Endothelial cell of umbilical vein (primary cell): Measurements from ENCODE around the gene SKI. TPM values are rescaled to one million over a fixed set of nuclear protein-coding genes. Genes with fewer than 3 reads are reported as not detected.

Source experiments
- BruUV-seq: library from RNA; stranded (reverse); fragments of 400-500 nt; replicated peaks from 2 replicates; lab custom pipeline; 2021; lab: Mats Ljungman, UMichigan
- CTCF ChIA-PET: fragments of 300-600, 350-600 bp; sonication (Branson Sonifier 250); formaldehyde crosslinking; loops from one replicate; lab custom pipeline; 2021; ENCODE audit warnings: antibody characterized with exemption, inconsistent platforms; lab: Charles Lee
- POLR2A ChIA-PET: fragments of 300-600, 350-600 bp; sonication (Branson Sonifier 250); formaldehyde crosslinking; loops from one replicate; lab custom pipeline; 2021; ENCODE audit warnings: antibody characterized with exemption, inconsistent platforms; lab: Charles Lee
- DNase-seq: peaks from one replicate; pipeline ENCODE4 v3.0.0-alpha.2; 2011; ENCODE audit warnings: low read depth, low spot score
- FAIRE-seq: peaks from 2 replicates; lab custom pipeline; 2011; peaks lifted over from hg19 to GRCh38; lab: Jason Lieb, UNC
- H2AFZ ChIP-seq: 2 replicates; pipeline ENCODE4 v1.6.0; 2012; ENCODE audit warnings: low read depth, low read length, control low read depth, inconsistent platforms
- H3K27ac ChIP-seq: 2 replicates; pipeline ENCODE4 v1.5.1; 2011; ENCODE audit warnings: low read depth, mild to moderate bottlenecking, control low read depth, low read length, moderate library complexity; ENCODE audit not compliant: insufficient read depth
- H3K27me3 ChIP-seq, 2 experiments: 2 replicates each; pipeline versions ENCODE4 v1.6.0 to v1.6.1; 2011; ENCODE audit warnings: low read length in 2 of 2, mixed read lengths in 1 of 2; ENCODE audit not compliant: control insufficient read depth in 2 of 2, insufficient read depth in 2 of 2
- H3K36me3 ChIP-seq, 2 experiments: 2 replicates in 1 of 2; 3 replicates in 1 of 2; pipeline ENCODE4 v1.5.1; 2011; ENCODE audit warnings: low read length in 2 of 2, mild to moderate bottlenecking in 1 of 2, moderate library complexity in 1 of 2; ENCODE audit not compliant: control insufficient read depth in 2 of 2, insufficient read depth in 2 of 2; ENCODE audit errors: extremely low read depth in 1 of 2
- H3K4me1 ChIP-seq: 3 replicates; pipeline ENCODE4 v1.5.1; 2011; ENCODE audit warnings: mild to moderate bottlenecking, low read length; ENCODE audit not compliant: control insufficient read depth, insufficient read depth; ENCODE audit errors: extremely low read depth
- H3K4me2 ChIP-seq: 2 replicates; pipeline ENCODE4 v1.6.1; 2011; ENCODE audit warnings: low read length, control low read depth, mixed read lengths; ENCODE audit not compliant: insufficient read depth
- H3K4me3 ChIP-seq, 3 experiments: fragments of 200-600 bp in 1 of 3; sonication (generic), shearing (Covaris generic) in 1 of 3; replicated peaks in 1 of 3; 2 replicates each; pipeline ENCODE4 v1.5.1; 2011 to 2016; ENCODE audit warnings: control low read depth in 3 of 3, low read length in 3 of 3, mild to moderate bottlenecking in 2 of 3, inconsistent platforms in 1 of 3, low read depth in 1 of 3, moderate library complexity in 1 of 3; ENCODE audit not compliant: insufficient read depth in 1 of 3
- H3K79me2 ChIP-seq: 2 replicates; pipeline ENCODE4 v1.6.0; 2012; ENCODE audit warnings: low read length, inconsistent platforms; ENCODE audit not compliant: control insufficient read depth, insufficient read depth
- H3K9ac ChIP-seq: replicated peaks from 2 replicates; pipeline ENCODE3; 2011; ENCODE audit warnings: low read length, control low read depth; ENCODE audit not compliant: insufficient read depth; ENCODE audit errors: extremely low read depth
- H3K9me1 ChIP-seq: replicated peaks from 3 replicates; pipeline ENCODE4 v1.6.0; 2011; ENCODE audit warnings: mild to moderate bottlenecking, low read length; ENCODE audit not compliant: control insufficient read depth, insufficient read depth; ENCODE audit errors: extremely low read depth
- H3K9me3 ChIP-seq: replicated peaks from 2 replicates; pipeline ENCODE4 v1.5.1; 2012; ENCODE audit warnings: low read length, inconsistent platforms; ENCODE audit not compliant: control insufficient read depth, insufficient read depth
- H4K20me1 ChIP-seq: replicated peaks from 2 replicates; pipeline ENCODE3; 2011; ENCODE audit warnings: mild to moderate bottlenecking, low read length; ENCODE audit not compliant: control insufficient read depth, insufficient read depth; ENCODE audit errors: extremely low read depth
- EZH2 ChIP-seq: IDR thresholded peaks from 2 replicates; pipeline ENCODE4 v1.6.1; 2012; ENCODE audit warnings: borderline replicate concordance, low read depth, mild to moderate bottlenecking, moderate library complexity, low read length, inconsistent platforms; ENCODE audit not compliant: severe bottlenecking
- FOS ChIP-seq: IDR thresholded peaks from 2 replicates; pipeline ENCODE4 v1.6.1; 2011; ENCODE audit warnings: mild to moderate bottlenecking, low read length, moderate library complexity, borderline replicate concordance; ENCODE audit not compliant: insufficient read depth
- GATA2 ChIP-seq: IDR thresholded peaks from 2 replicates; pipeline ENCODE4 v1.7.0; 2011; ENCODE audit warnings: low read depth, mild to moderate bottlenecking, moderate library complexity, mixed read lengths, low read length; ENCODE audit not compliant: insufficient read length, insufficient read depth
- JUN ChIP-seq: IDR thresholded peaks from 2 replicates; pipeline ENCODE4 v1.6.1; 2011; ENCODE audit warnings: borderline replicate concordance, low read depth; ENCODE audit not compliant: insufficient read length, insufficient read depth
- MYC ChIP-seq: IDR thresholded peaks from one replicate; pipeline ENCODE4 v1.6.1; 2011; ENCODE audit warnings: mild to moderate bottlenecking, low read depth, low read length
- POLR2A ChIP-seq: IDR thresholded peaks from 2 replicates; pipeline ENCODE4 v1.6.1; 2012; ENCODE audit warnings: low read depth, mild to moderate bottlenecking, control low read depth, low read length
- POLR2AphosphoS5 ChIP-seq: IDR thresholded peaks from 2 replicates; pipeline ENCODE4 v1.6.1; 2012; ENCODE audit warnings: low read depth, mild to moderate bottlenecking, control low read depth, low read length, moderate library complexity; ENCODE audit not compliant: insufficient read depth
- dilution Hi-C: fragments of 300-500 bp; cut with MboI; formaldehyde crosslinking; loops from one replicate; pipeline ENCODE4 v1.15.0; 2019; ENCODE audit warnings: low sequenced_read_pairs; ENCODE audit not compliant: extremely low pct_ligation_motif_present
- intact Hi-C: fragments of 100-400 bp; cut with micrococcal nuclease; formaldehyde crosslinking; loops from one replicate; pipeline ENCODE4 v1.10.0; 2022
- polyA plus RNA-seq, 4 experiments: library from polyadenylated mRNA; depleted of rRNA in 3 of 4; stranded (reverse) in 3 of 4; unstranded in 1 of 4; fragments of >200 nt; gene quantifications; 2 replicates each; pipeline versions ENCODE4 v1.2.1 to v1.2.3, GENCODE V29; 2011 to 2012; ENCODE audit warnings: missing spikeins in 1 of 4
- total RNA-seq: library from RNA; stranded (reverse); gene quantifications from 2 replicates; pipeline ENCODE4 v1.2.3, GENCODE V29; 2021
- TF ChIP-seq, protein P1 (sequence below), 2 donors: IDR thresholded peaks; 1 replicate in 1 of 2; 2 replicates in 1 of 2; pipeline ENCODE4 v1.5.1; 2011; ENCODE audit warnings: low read length in 2 of 2, mild to moderate bottlenecking in 2 of 2, moderate library complexity in 2 of 2, control low read depth in 1 of 2, inconsistent platforms in 1 of 2, low read depth in 1 of 2; ENCODE audit not compliant: insufficient read depth in 1 of 2; ENCODE audit errors: extremely low read depth in 1 of 2
- TF ChIP-seq, protein P2 (sequence below): IDR thresholded peaks from 2 replicates; pipeline ENCODE4 v1.6.1; 2011; ENCODE audit not compliant: insufficient read depth, insufficient read length

SKI gene
- total and polyA plus RNA-seq, 2 donors (not counting 3 experiments of a cell fraction or from before 2014, with no cell fraction given) = 11.6 to 80.3 TPM

DNA sequence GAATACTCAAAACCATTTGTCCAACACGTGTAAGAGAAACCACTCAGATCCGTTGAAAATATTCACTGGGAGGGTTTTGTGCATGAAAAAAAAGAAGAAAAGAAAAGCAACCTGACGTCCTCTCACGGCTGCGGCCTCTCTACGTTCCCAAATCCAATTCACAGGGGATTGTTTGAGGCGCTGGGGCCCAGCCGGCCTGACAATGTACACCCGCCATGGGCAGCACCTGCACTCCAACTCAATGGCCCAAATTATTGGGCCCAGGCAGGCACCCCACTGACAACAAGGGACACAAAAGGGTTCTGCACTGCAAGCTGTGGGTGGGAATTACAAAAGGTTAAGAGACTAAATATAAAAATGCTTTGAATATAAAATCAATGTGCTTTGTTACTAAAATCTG is 121.7 kb downstream of the SKI start:
- Histone ChIP-seq H3K27ac (no peak overlapping the region), H3K27me3 (no peaks in the 10 kb centered on the region), H3K36me3 (no peaks in the 10 kb centered on the region), H3K9me3 (no peaks in the 10 kb centered on the region), H3K4me1 (no peaks in the 10 kb centered on the region), H3K4me3 (no peak overlapping the region), H3K9ac (no peak overlapping the region), H3K79me2 (no peaks in the 10 kb centered on the region), H2AFZ (no peak overlapping the region), H4K20me1 (no peaks in the 10 kb centered on the region), H3K9me1 (no peaks in the 10 kb centered on the region), H3K4me2 (no peak overlapping the region)
- intact Hi-C loops (no loop called here), dilution Hi-C loops (no loop called here)
- CTCF ChIA-PET = no interaction called here
- FAIRE-seq = no peak
- TF ChIP-seq GATA2 = no peak
- no peak for TF ChIP-seq MYC
- TF ChIP-seq FOS = no peak
- TF ChIP-seq, protein P1, sequence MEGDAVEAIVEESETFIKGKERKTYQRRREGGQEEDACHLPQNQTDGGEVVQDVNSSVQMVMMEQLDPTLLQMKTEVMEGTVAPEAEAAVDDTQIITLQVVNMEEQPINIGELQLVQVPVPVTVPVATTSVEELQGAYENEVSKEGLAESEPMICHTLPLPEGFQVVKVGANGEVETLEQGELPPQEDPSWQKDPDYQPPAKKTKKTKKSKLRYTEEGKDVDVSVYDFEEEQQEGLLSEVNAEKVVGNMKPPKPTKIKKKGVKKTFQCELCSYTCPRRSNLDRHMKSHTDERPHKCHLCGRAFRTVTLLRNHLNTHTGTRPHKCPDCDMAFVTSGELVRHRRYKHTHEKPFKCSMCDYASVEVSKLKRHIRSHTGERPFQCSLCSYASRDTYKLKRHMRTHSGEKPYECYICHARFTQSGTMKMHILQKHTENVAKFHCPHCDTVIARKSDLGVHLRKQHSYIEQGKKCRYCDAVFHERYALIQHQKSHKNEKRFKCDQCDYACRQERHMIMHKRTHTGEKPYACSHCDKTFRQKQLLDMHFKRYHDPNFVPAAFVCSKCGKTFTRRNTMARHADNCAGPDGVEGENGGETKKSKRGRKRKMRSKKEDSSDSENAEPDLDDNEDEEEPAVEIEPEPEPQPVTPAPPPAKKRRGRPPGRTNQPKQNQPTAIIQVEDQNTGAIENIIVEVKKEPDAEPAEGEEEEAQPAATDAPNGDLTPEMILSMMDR (IDR thresholded peaks at IDR 0.05; ENCODE audit: extremely low read depth in 1 of 2, insufficient read depth in 1 of 2, low read depth in 1 of 2, low read length in 2 of 2) = no peak
- no peak for TF ChIP-seq POLR2A
- no peak for TF ChIP-seq POLR2AphosphoS5
- TF ChIP-seq EZH2 = no peak
- no peak for TF ChIP-seq JUN
- TF ChIP-seq, protein P2, sequence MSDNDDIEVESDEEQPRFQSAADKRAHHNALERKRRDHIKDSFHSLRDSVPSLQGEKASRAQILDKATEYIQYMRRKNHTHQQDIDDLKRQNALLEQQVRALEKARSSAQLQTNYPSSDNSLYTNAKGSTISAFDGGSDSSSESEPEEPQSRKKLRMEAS = no peak
- no peak for DNase-seq
- no TSS peak for BruUV-seq
- POLR2A ChIA-PET = no interaction called here
